ENCODE results near the gene IL17B. TPM values are rescaled to one million over a fixed set of nuclear protein-coding genes. Genes with fewer than 3 reads are reported as not detected.

The IL17B gene
- total and polyA plus RNA-seq, 2 of the 13 experiments (the other 11 are each of a cell fraction or from before 2014, with no cell fraction given), result 0.29 to 2.6 TPM

GRCh38 chr5:149366169-149366729, 12.8 kb downstream of the IL17B start:
- H3K4me3 ChIP-seq (replicated peaks in 1 of 3; ENCODE audit: insufficient read depth in 1 of 3, low read depth in 2 of 3, low read length in 3 of 3), result no peak overlapping the region
- no peaks in the 10 kb centered on the region for H3K9me3 ChIP-seq (ENCODE audit: low read length)
- FAIRE-seq (no peak), DNase-seq (ENCODE audit: low spot score) (peak; percentile 28), ATAC-seq (peak; percentile 51)
- H3K27me3 ChIP-seq (ENCODE audit: control insufficient read depth in 1 of 2, insufficient read depth in 2 of 2, low read length in 2 of 2), result no peaks in the 10 kb centered on the region; a peak in 1 of 5 replicates
- H3K27ac ChIP-seq (ENCODE audit: extremely low read length, insufficient read depth, low read length), result no peak overlapping the region
- H3K4me2 ChIP-seq (ENCODE audit: low read depth, low read length), result peak overlapping the region; percentile 28; the same call in 1 of the 2 replicates
- in situ Hi-C loops (cut with HindIII; ENCODE audit: extremely low pct_ligation_motif_present, low pct_unique_long_range_greater_than_20kb) (loop anchor here (5.0 kb wide), 1 partner anchor 196 kb away; no protein-coding TSS in a partner anchor), intact Hi-C loops (cut with micrococcal nuclease; ENCODE audit: unreplicated experiment) (no loop called here)
- H3K36me3 ChIP-seq (replicated peaks in 1 of 2; ENCODE audit: control insufficient read depth in 1 of 2, insufficient read depth in 2 of 2, low read length in 2 of 2), result no peaks in the 10 kb centered on the region
- H3K79me2 ChIP-seq (ENCODE audit: insufficient read depth, low read length), result no peaks in the 10 kb centered on the region
- peaks cover 41% of the 10 kb centered on the region for H3K4me1 ChIP-seq (ENCODE audit: insufficient read depth, low read length)
- no TSS peak for BruUV-seq (replicated peaks)
- ChIA-PET POLR2A (interaction anchor here (1.3 to 1.8 kb wide), 3 partner anchors 8 to 45 kb away, joined by 4 to 9 read pairs (median 7); partner anchors contain the start of genes GRPEL2 and PCYOX1L), CTCF (ENCODE audit: low intra/inter-chr PET ratio, low total read pairs) (interaction anchor here (1.1 to 2.6 kb wide), 2 partner anchors 49 to 65 kb away, joined by 3 to 23 read pairs; no protein-coding TSS in a partner anchor)
- no peak overlapping the region for H2AFZ ChIP-seq (ENCODE audit: low read length)
- H3K9ac ChIP-seq (ENCODE audit: insufficient read depth, low read depth, low read length), result no peak overlapping the region
- H4K20me1 ChIP-seq (ENCODE audit: insufficient read depth, low read length), result no peaks in the 10 kb centered on the region
- 0% methylated on average over 1 of the region's 1 CpG for WGBS (ENCODE audit: low lambda C conversion rate)
- TF ChIP-seq MAX (IDR thresholded peaks at IDR 0.05) (no peak), ISL2 (CRISPR knock-in tag; IDR thresholded peaks at IDR 0.05) (no peak), ZNF629 (CRISPR knock-in tag; conservative IDR thresholded peaks at IDR 0.05) (peak; percentile 94), JARID2 (CRISPR knock-in tag; IDR thresholded peaks at IDR 0.05; ENCODE audit: insufficient replicate concordance) (no peak), CEBPB (IDR thresholded peaks at IDR 0.05; ENCODE audit: borderline replicate concordance, low read depth, low read length) (peak; percentile 25; the same call in 1 of the 2 replicates), ZMYM3 (CRISPR knock-in tag; IDR thresholded peaks at IDR 0.05) (peak; percentile 56; the same call in 1 of the 2 replicates), PBX2 (CRISPR knock-in tag; IDR thresholded peaks at IDR 0.05) (no peak), SATB2 (CRISPR knock-in tag; IDR thresholded peaks at IDR 0.05) (no peak), HNF4A (CRISPR knock-in tag; IDR thresholded peaks at IDR 0.05) (peak; percentile 56), MTERF4 (CRISPR knock-in tag; IDR thresholded peaks at IDR 0.05) (no peak), ZSCAN22 (CRISPR knock-in tag; IDR thresholded peaks at IDR 0.05) (no peak), KDM5B (CRISPR knock-in tag; IDR thresholded peaks at IDR 0.05; ENCODE audit: borderline replicate concordance) (no peak), ZNF280D (CRISPR knock-in tag; IDR thresholded peaks at IDR 0.05) (no peak), HNF4G (IDR thresholded peaks at IDR 0.05; ENCODE audit: borderline replicate concordance, low read depth, low read length) (no peak), HNF4G (CRISPR knock-in tag; IDR thresholded peaks at IDR 0.05; ENCODE audit: borderline replicate concordance, low read depth) (no peak), ZNF678 (CRISPR knock-in tag; IDR thresholded peaks at IDR 0.05) (no peak), JUN (CRISPR knock-in tag; IDR thresholded peaks at IDR 0.05) (no peak), CEBPG (CRISPR knock-in tag; IDR thresholded peaks at IDR 0.05) (peak; percentile 28; the same call in 1 of the 2 replicates), ZBTB1 (CRISPR knock-in tag; IDR thresholded peaks at IDR 0.05; ENCODE audit: borderline replicate concordance) (no peak), SALL2 (CRISPR knock-in tag; IDR thresholded peaks at IDR 0.05) (no peak)
